Upper lobe of right lung (tissue), 1 donor: ENCODE data around the gene ARL10. TPM values are rescaled to one million over a fixed set of nuclear protein-coding genes. Genes with fewer than 3 reads are reported as not detected.

Experiments
- ATAC-seq: fragments of 200-7000 bp; cut with Tn5 transposase; one replicate; pipeline ENCODE4 v1.9.1; 2020; ENCODE audit warnings: mild to moderate bottlenecking, moderate library complexity
- DNase-seq: peaks from one replicate; pipeline ENCODE4 v3.0.0-alpha.2; 2020
- H3K27ac ChIP-seq: fragments of 200-600 bp; one replicate; pipeline ENCODE4 v1.8.0; 2022
- H3K27me3 ChIP-seq: fragments of 200-600 bp; one replicate; pipeline ENCODE4 v1.8.0; 2022; ENCODE audit warnings: mild to moderate bottlenecking
- H3K36me3 ChIP-seq: fragments of 200-600 bp; one replicate; pipeline ENCODE4 v1.8.0; 2022
- H3K4me1 ChIP-seq: fragments of 200-600 bp; one replicate; pipeline ENCODE4 v1.8.0; 2022
- H3K4me3 ChIP-seq: fragments of 200-600 bp; one replicate; pipeline ENCODE4 v1.8.0; 2022; ENCODE audit warnings: mild to moderate bottlenecking
- H3K9me3 ChIP-seq: fragments of 200-600 bp; one replicate; pipeline ENCODE4 v1.8.0; 2022
- CTCF ChIP-seq: fragments of 200-600 bp; IDR thresholded peaks from one replicate; pipeline ENCODE4 v1.8.0; 2022; ENCODE audit warnings: antibody characterized with exemption
- intact Hi-C: fragments of 100-400 bp; cut with DNase I; formaldehyde crosslinking; loops from one replicate; pipeline ENCODE4 v1.11.0; 2022
- total RNA-seq: library from RNA; stranded (reverse); fragmentation: NEBNext Ultra II Directional; extraction: Animal tissue kit (Norgen Biotek cat#: 25700); gene quantifications from one replicate; pipeline ENCODE4 v1.2.1, GENCODE V29; 2021
- donor health status: DM: no; HTN: yes; CAD: no; lungs with severe emphysema.

ARL10 gene
- total RNA-seq, 1 donor from 2014 or later = 7.9 TPM

GRCh38 chr5:176424181-176424580 lies 58.9 kb downstream of the ARL10 start:
- TF ChIP-seq CTCF = no peak
- Histone ChIP-seq H3K9me3 (no peaks in the 10 kb centered on the region), H3K27me3 (peaks cover 4% of the 10 kb centered on the region), H3K4me3 (no peak overlapping the region), H3K36me3 (no peaks in the 10 kb centered on the region), H3K4me1 (no peaks in the 10 kb centered on the region), H3K27ac (no peak overlapping the region)
- ATAC-seq = no peak
- intact Hi-C loops = no loop called here
- no peak for DNase-seq

- no peak overlapping the region for H3K27ac ChIP-seq
- no peaks in the 10 kb centered on the region for H3K4me1 ChIP-seq
- no peaks in the 10 kb centered on the region for H3K9me3 ChIP-seq
- intact Hi-C loops = no loop called here
- no peak for TF ChIP-seq CTCF
- no peak overlapping the region for H3K4me3 ChIP-seq
- H3K27me3 ChIP-seq = peaks cover 4% of the 10 kb centered on the region
- ATAC-seq (no peak), DNase-seq (no peak)
- H3K36me3 ChIP-seq = no peaks in the 10 kb centered on the region
Observed at GRCh38 chr5:176425138-176425537, 59.9 kb downstream of the ARL10 start.

GRCh38 chr5:176425791-176426190 lies 60.5 kb downstream of the ARL10 start:
- H3K27me3 ChIP-seq = peaks cover 4% of the 10 kb centered on the region
- ATAC-seq (no peak), DNase-seq (no peak)
- no peak for TF ChIP-seq CTCF
- H3K27ac ChIP-seq = no peak overlapping the region
- no peak overlapping the region for H3K4me3 ChIP-seq
- intact Hi-C loops = no loop called here
- no peaks in the 10 kb centered on the region for H3K4me1 ChIP-seq
- no peaks in the 10 kb centered on the region for H3K9me3 ChIP-seq
- H3K36me3 ChIP-seq = no peaks in the 10 kb centered on the region

GRCh38 chr5:176426876-176427275 lies 61.6 kb downstream of the ARL10 start:
- H3K4me1 ChIP-seq = no peaks in the 10 kb centered on the region
- no peaks in the 10 kb centered on the region for H3K9me3 ChIP-seq
- no peaks in the 10 kb centered on the region for H3K36me3 ChIP-seq
- peaks cover 4% of the 10 kb centered on the region for H3K27me3 ChIP-seq
- H3K27ac ChIP-seq = no peak overlapping the region
- DNase-seq (no peak), ATAC-seq (no peak)
- TF ChIP-seq CTCF = no peak
- intact Hi-C loops = no loop called here
- no peak overlapping the region for H3K4me3 ChIP-seq

- no peak for ATAC-seq
- no peak for TF ChIP-seq CTCF
- Histone ChIP-seq H3K27me3 (peaks cover 4% of the 10 kb centered on the region), H3K36me3 (no peaks in the 10 kb centered on the region), H3K4me3 (no peak overlapping the region), H3K4me1 (no peaks in the 10 kb centered on the region), H3K27ac (no peak overlapping the region), H3K9me3 (no peaks in the 10 kb centered on the region)
- intact Hi-C loops = no loop called here
- no peak for DNase-seq
Observed at GRCh38 chr5:176427971-176428370, 62.7 kb downstream of the ARL10 start.

- DNase-seq (no peak), ATAC-seq (no peak)
- H3K9me3 ChIP-seq = no peaks in the 10 kb centered on the region
- H3K36me3 ChIP-seq = no peaks in the 10 kb centered on the region
- no peak overlapping the region for H3K27ac ChIP-seq
- TF ChIP-seq CTCF = no peak
- no peaks in the 10 kb centered on the region for H3K27me3 ChIP-seq
- no peak overlapping the region for H3K4me3 ChIP-seq
- intact Hi-C loops = no loop called here
- H3K4me1 ChIP-seq = no peaks in the 10 kb centered on the region
Observed at GRCh38 chr5:176429972-176430371, 64.7 kb downstream of the ARL10 start.
